Measurements from ENCODE around the gene TRMT61B. TPM values are rescaled to one million over a fixed set of nuclear protein-coding genes. Genes with fewer than 3 reads are reported as not detected.
A peak's percentile ranks its signal among the peaks of the same experiment; 100 is the strongest.

TRMT61B gene
- total and polyA plus RNA-seq, 2 donors (not counting 1 experiment from before 2014, with no cell fraction given), result 13.5 to 14.4 TPM

DNA sequence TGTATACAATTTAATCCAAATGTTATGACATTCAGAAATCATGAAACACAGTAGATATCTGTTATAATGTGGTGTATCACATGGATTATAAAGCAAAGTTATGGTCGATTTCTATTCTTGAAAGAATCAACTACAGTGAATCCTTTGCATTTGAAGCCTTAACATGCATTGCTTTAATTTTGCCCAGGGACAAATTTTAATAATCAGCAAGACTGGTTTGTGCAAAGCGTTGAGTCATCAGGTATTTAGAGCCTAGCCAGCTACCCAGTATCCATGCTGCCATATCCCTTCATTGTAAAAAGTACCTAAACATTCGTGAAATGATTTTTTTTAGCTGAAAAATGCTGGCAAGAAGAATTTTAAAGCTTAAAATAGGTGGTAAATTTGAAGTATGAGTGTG, 68.4 kb downstream of the TRMT61B start:
- Histone ChIP-seq H3K4me2 (ENCODE audit: extremely low read depth, insufficient read depth, low read length) (no peak overlapping the region), H3K27ac (ENCODE audit: insufficient read depth, low read length) (no peak overlapping the region), H2AFZ (ENCODE audit: low read length) (no peak overlapping the region), H3K4me3 (replicated peaks in 1 of 4; ENCODE audit: control extremely low read depth in 1 of 4, insufficient read depth in 1 of 4, low read depth in 3 of 4, low read length in 4 of 4) (no peak overlapping the region), H3K4me1 (ENCODE audit: control insufficient read depth, extremely low read depth, insufficient read depth, low read length) (peaks cover 2% of the 10 kb centered on the region), H3K9me3 (ENCODE audit: control insufficient read depth, insufficient read depth, low read depth, low read length) (no peaks in the 10 kb centered on the region), H3K36me3 (ENCODE audit: control insufficient read depth, insufficient read depth, low read length) (peaks cover 1% of the 10 kb centered on the region), H3K27me3 (ENCODE audit: control insufficient read depth, insufficient read depth, low read length) (no peaks in the 10 kb centered on the region), H3K79me2 (ENCODE audit: control insufficient read depth, insufficient read depth, low read length) (peaks cover 5% of the 10 kb centered on the region), H3K9ac (ENCODE audit: insufficient read depth, low read length) (no peak overlapping the region), H4K20me1 (ENCODE audit: control insufficient read depth, extremely low read depth, insufficient read depth, low read length) (no peaks in the 10 kb centered on the region)
- TF ChIP-seq, protein P1, sequence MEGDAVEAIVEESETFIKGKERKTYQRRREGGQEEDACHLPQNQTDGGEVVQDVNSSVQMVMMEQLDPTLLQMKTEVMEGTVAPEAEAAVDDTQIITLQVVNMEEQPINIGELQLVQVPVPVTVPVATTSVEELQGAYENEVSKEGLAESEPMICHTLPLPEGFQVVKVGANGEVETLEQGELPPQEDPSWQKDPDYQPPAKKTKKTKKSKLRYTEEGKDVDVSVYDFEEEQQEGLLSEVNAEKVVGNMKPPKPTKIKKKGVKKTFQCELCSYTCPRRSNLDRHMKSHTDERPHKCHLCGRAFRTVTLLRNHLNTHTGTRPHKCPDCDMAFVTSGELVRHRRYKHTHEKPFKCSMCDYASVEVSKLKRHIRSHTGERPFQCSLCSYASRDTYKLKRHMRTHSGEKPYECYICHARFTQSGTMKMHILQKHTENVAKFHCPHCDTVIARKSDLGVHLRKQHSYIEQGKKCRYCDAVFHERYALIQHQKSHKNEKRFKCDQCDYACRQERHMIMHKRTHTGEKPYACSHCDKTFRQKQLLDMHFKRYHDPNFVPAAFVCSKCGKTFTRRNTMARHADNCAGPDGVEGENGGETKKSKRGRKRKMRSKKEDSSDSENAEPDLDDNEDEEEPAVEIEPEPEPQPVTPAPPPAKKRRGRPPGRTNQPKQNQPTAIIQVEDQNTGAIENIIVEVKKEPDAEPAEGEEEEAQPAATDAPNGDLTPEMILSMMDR (conservative IDR thresholded peaks at IDR 0.05 in 1 of 2, IDR thresholded peaks at IDR 0.05 in 1 of 2; ENCODE audit: low read depth in 1 of 2, low read length in 2 of 2), result no peak
- no peak for TF ChIP-seq EZH2 (IDR thresholded peaks at IDR 0.05; ENCODE audit: low read length, missing control alignments)
- peak; percentile 41 to 46 for DNase-seq (ENCODE audit: low read depth in 2 of 2)

Other genes starting within 250 kb of the TRMT61B start
- gene PPP1CB, start 118.5 kb downstream of the TRMT61B start, total RNA-seq, result 164 and 172 TPM in 2 replicates
- gene PPP1CB, start 118.5 kb downstream of the TRMT61B start, polyA plus RNA-seq, result 161 and 179 TPM in 2 replicates
- 0.77 and 0.83 TPM in 2 replicates for gene SPDYA, start 59.5 kb downstream of the TRMT61B start, total RNA-seq
- gene SPDYA, start 59.5 kb downstream of the TRMT61B start, polyA plus RNA-seq, result 0.06 and 0.09 TPM in 2 replicates
- 71.5 and 80.9 TPM in 2 replicates for gene WDR43, start 24.4 kb upstream of the TRMT61B start, total RNA-seq
- 74.7 and 96.2 TPM in 2 replicates for gene WDR43, start 24.4 kb upstream of the TRMT61B start, polyA plus RNA-seq
- 0.26 and 0.33 TPM in 2 replicates for gene TOGARAM2, start 111.0 kb upstream of the TRMT61B start, total RNA-seq
- gene TOGARAM2, start 111.0 kb upstream of the TRMT61B start, polyA plus RNA-seq, result 0.09 and 0.15 TPM in 2 replicates
- under 0.01 TPM in 1 of 2 replicates, not detected in the other for gene PCARE, start 204.2 kb upstream of the TRMT61B start, total RNA-seq
- not detected in 2 replicates for gene PCARE, start 204.2 kb upstream of the TRMT61B start, polyA plus RNA-seq
- gene CLIP4, start 245.1 kb upstream of the TRMT61B start, total RNA-seq, result 123 and 127 TPM in 2 replicates
- 39.9 and 40.3 TPM in 2 replicates for gene CLIP4, start 245.1 kb upstream of the TRMT61B start, polyA plus RNA-seq